ENCODE data around the gene MYL6. TPM values are rescaled to one million over a fixed set of nuclear protein-coding genes. Genes with fewer than 3 reads are reported as not detected.
A peak's percentile ranks its signal among the peaks of the same experiment; 100 is the strongest.

Gene MYL6
- total and polyA plus RNA-seq, 9 of the 15 experiments (the other 6 are each of a cell fraction or from before 2014, with no cell fraction given) = 557 to 1,664 (median 958) TPM

- no peak for TF ChIP-seq PRPF4 (IDR thresholded peaks at IDR 0.05; ENCODE audit: insufficient read depth, low read depth, low read length, poor library complexity, severe bottlenecking)
- TF ChIP-seq BACH1 (tag; IDR thresholded peaks at IDR 0.05) = no peak; the same call in 1 of the 2 replicates
- no peak for TF ChIP-seq NKRF (IDR thresholded peaks at IDR 0.05; ENCODE audit: borderline replicate concordance)
- TF ChIP-seq ARNT (IDR thresholded peaks at IDR 0.05) = 0 out of 4 replicates have a peak, but pooled peaks of 1 of the 2 experiments have one; percentile 32
- no peak for TF ChIP-seq ATF4 (CRISPR knock-in tag; IDR thresholded peaks at IDR 0.05)
- TF ChIP-seq ETV1 (tag; conservative IDR thresholded peaks at IDR 0.05; ENCODE audit: low read depth) = no peak
- TF ChIP-seq ZNF197 (CRISPR knock-in tag; IDR thresholded peaks at IDR 0.05; ENCODE audit: low read depth) = 0 out of 2 replicates have a peak, but pooled peaks have one; percentile 6
- TF ChIP-seq NFE2 (IDR thresholded peaks at IDR 0.05; ENCODE audit: low read depth) = 0 out of 2 replicates have a peak, but pooled peaks have one; percentile 7
- TF ChIP-seq NFRKB (IDR thresholded peaks at IDR 0.05; ENCODE audit: low read depth) = peak; percentile 86; the same call in 1 of the 2 replicates
- no peak for TF ChIP-seq GABPB2 (CRISPR knock-in tag; conservative IDR thresholded peaks at IDR 0.05)
- peak; percentile 63 for TF ChIP-seq POLR2AphosphoS5 (IDR thresholded peaks at IDR 0.05; ENCODE audit: control insufficient read depth, insufficient read depth, low read depth, low read length)
- no peak for TF ChIP-seq ZBTB8A (IDR thresholded peaks at IDR 0.05; ENCODE audit: partially characterized antibody)
- peak; percentile 79; the same call in 1 of the 2 replicates for TF ChIP-seq ZNF395 (CRISPR knock-in tag; IDR thresholded peaks at IDR 0.05)
- no peak for TF ChIP-seq MCM5 (IDR thresholded peaks at IDR 0.05; ENCODE audit: low read depth)
- TF ChIP-seq, protein P1, sequence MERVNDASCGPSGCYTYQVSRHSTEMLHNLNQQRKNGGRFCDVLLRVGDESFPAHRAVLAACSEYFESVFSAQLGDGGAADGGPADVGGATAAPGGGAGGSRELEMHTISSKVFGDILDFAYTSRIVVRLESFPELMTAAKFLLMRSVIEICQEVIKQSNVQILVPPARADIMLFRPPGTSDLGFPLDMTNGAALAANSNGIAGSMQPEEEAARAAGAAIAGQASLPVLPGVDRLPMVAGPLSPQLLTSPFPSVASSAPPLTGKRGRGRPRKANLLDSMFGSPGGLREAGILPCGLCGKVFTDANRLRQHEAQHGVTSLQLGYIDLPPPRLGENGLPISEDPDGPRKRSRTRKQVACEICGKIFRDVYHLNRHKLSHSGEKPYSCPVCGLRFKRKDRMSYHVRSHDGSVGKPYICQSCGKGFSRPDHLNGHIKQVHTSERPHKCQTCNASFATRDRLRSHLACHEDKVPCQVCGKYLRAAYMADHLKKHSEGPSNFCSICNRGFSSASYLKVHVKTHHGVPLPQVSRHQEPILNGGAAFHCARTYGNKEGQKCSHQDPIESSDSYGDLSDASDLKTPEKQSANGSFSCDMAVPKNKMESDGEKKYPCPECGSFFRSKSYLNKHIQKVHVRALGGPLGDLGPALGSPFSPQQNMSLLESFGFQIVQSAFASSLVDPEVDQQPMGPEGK (CRISPR knock-in tag; IDR thresholded peaks at IDR 0.05; ENCODE audit: borderline replicate concordance) = no peak
- TF ChIP-seq GTF2E2 (tag; IDR thresholded peaks at IDR 0.05) = no peak
- peak; percentile 74 for TF ChIP-seq FOXP1 (CRISPR knock-in tag; IDR thresholded peaks at IDR 0.05)
- no peak for TF ChIP-seq ZNF75A (CRISPR knock-in tag; IDR thresholded peaks at IDR 0.05)
- TF ChIP-seq E4F1 (CRISPR knock-in tag; IDR thresholded peaks at IDR 0.05; ENCODE audit: borderline replicate concordance) = no peak
- TF ChIP-seq COPS2 (conservative IDR thresholded peaks at IDR 0.05) = no peak
Measured at GRCh38 chr12:56151672-56152131, 6.5 kb upstream of the MYL6 start (continued).

All from K562 (cell line).